GM18858 (cell line): ENCODE measurements around the gene CCDC142.

ENCODE experiments used
- ATAC-seq: cut with Tn5 transposase; IDR thresholded peaks from one replicate; pipeline ENCODE4 v1.9.1; 2021; ENCODE audit not compliant: unreplicated experiment

The CCDC142 gene, protein sequence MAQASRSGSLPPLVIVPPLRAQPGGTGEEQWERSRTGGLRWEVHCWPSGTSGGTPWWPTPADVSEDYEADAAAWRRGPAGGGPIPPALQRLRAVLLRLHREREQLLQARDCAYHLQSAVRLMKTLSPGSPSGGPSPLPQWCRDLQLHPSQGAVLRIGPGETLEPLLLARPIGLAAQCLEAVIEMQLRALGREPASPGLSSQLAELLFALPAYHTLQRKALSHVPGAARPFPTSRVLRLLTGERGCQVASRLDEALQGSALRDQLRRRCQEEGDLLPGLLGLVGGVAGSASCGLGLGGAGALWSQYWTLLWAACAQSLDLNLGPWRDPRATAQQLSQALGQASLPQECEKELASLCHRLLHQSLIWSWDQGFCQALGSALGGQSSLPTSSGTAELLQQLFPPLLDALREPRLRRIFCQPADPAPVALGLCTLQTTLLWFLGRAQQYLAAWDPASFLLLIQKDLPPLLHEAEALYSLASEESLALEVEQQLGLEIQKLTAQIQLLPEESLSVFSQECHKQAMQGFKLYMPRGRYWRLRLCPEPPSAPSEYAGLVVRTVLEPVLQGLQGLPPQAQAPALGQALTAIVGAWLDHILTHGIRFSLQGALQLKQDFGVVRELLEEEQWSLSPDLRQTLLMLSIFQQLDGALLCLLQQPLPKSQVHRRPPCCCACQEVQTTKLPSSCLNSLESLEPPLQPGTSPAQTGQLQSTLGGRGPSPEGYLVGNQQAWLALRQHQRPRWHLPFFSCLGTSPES

DNA sequence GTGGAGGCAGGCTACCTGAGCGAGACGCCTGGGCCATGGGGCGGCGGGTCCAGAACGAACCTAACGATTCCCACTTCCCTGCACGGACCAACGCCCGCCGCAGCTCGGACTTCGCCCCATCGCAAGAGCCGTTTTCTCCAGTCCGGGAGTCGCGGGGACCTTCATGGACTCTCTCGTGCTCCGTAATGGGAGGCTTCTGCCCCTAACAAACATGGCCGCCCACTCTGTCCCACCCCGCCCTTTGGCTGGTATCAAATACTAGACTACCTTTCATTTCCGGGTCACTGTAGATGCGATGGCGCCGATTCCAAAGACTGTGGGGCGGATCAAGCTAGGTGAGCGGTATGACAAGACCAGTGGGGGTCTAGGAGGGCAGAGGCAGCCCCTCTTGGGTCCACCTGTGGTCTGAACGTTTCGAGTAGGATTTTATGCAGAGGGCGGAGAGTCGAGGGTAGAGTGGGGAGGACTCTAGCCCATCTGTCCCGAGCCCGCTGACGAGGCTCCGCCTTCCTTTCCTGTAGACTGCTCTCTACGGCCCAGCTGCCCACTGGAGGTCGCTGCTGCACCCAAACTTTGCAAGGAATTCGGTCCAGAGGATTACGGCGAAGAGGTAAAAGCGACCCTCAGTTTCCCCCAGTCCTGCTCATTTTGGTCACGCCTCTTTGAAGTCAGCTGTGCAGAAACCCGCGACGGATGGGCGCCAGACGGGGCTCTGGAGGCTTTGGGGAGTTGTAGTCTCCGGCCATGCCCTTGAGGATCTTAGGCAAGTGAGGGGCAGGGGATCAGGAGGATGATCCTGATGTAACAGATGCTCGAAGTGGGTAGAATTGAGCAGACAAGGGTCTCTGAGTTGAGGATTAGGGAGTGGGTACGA lies at the start of gene CCDC142, which contains the start of gene TTC31:
CCDC142 (minus strand) TSS at position 198 of the 874 bp plus-strand sequence; CDS start at position 37, 161 bp downstream.
TTC31 (plus strand) TSS at position 281 of the 874 bp plus-strand sequence; CDS start at position 296, 15 bp downstream.
- ATAC-seq, result peak; percentile 78

DNA sequence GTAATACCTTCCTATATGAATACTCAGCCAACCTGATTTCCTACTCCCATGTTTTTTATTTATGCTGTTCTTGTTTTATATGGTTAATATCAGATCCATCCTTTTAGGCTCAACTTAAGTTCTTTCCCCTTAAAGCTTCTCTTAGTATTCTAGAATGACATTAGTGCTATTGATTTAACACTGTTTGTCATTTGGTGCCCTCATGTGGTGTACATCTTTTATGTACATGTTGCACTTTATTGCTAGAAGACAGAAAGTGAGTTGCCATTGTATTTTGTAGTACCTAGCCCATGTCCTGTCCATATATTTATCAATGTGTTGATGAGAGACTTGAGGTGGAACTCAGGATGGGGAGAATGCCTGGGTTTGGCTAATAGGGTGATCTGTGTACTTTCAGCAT lies 49.4 kb upstream of the CCDC142 start:
- no peak for ATAC-seq

DNA sequence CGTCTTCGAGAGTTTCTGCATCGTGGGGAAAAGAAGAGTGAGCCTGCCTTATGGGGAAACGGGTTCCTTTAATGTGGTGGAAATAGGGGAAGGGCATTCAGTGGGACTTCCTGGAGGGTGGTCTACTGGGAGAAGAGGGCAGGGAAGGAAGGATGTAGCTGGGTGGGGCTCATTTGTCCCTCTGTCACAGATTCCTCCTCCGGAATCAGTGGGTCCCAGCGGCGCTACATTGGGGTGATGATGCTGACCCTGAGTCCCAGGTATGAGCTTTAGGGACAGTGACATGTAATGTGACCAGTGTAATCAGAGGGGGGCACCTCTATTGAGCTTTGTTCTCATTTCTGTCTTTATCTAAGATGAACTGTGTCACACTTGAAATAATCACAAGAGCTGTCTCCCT lies 48.9 kb upstream of the CCDC142 start:
- no peak for ATAC-seq

DNA sequence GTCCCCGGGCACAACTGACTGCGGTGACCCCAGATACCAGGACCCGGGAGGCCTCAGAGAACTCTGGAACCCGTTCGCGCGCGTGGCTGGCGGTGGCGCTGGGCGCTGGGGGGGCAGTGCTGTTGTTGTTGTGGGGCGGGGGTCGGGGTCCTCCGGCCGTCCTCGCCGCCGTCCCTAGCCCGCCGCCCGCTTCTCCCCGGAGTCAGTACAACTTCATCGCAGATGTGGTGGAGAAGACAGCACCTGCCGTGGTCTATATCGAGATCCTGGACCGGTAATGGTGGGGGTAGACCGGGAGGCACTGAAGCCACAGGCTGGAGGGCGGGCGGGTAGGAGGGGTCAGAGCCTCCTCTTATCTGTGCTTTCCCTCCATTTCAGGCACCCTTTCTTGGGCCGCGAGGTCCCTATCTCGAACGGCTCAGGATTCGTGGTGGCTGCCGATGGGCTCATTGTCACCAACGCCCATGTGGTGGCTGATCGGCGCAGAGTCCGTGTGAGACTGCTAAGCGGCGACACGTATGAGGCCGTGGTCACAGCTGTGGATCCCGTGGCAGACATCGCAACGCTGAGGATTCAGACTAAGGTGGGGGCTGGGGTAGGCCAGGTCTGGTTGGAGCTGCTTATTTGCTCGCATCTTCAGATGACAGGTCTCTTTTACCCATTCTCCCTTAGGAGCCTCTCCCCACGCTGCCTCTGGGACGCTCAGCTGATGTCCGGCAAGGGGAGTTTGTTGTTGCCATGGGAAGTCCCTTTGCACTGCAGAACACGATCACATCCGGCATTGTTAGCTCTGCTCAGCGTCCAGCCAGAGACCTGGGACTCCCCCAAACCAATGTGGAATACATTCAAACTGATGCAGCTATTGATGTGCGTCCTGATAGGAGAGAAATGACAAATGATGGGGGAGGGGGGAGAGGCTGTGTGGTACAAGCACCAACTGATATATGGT lies 47.7 kb upstream of the CCDC142 start:
- no peak for ATAC-seq

DNA sequence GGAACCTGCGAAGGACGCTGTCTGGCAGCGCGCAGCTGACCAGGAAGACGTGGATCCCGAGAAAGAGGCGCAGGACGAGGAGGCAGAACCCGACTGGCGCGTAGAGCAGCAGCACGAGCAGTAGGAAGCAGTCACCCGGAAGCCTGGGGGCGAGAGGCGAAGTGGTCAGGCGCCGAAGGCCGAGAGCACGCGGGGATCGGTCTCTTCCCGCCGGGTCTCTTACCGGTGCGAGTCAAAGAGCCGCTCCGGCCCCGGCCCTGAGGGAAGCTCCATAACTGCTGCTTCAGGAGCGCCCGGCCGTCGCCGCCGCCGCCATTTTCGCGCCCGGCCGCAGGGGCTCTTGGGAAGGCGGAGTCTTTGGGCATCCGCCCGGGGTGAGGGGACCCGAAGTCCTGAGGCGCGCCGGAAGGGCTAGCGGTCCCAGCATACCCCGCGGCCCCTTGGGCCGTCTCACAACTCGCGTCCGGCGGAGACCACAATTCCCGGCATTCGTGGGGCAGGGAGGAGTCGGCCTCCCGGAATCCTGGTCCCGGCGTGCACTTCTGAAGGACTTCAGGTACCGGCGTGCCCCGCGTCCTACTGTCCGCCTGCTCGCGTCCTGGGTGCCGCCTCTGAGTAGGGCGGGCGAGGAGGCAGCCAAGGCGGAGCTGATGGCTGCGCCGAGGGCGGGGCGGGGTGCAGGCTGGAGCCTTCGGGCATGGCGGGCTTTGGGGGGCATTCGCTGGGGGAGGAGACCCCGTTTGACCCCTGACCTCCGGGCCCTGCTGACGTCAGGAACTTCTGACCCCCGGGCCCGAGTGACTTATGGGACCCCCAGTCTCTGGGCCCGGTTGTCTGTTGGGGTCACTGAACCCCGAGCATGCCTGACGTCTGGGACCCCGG lies 46.8 kb upstream of the CCDC142 start, which contains the start of the genes AUP1 and HTRA2:
AUP1 (minus strand) TSS at position 350 of the 882 bp plus-strand sequence; CDS start at position 273, 77 bp downstream.
HTRA2 (plus strand) TSS at position 577 of the 882 bp plus-strand sequence; CDS start at position 651, 74 bp downstream.
- ATAC-seq, result peak; percentile 76

DNA sequence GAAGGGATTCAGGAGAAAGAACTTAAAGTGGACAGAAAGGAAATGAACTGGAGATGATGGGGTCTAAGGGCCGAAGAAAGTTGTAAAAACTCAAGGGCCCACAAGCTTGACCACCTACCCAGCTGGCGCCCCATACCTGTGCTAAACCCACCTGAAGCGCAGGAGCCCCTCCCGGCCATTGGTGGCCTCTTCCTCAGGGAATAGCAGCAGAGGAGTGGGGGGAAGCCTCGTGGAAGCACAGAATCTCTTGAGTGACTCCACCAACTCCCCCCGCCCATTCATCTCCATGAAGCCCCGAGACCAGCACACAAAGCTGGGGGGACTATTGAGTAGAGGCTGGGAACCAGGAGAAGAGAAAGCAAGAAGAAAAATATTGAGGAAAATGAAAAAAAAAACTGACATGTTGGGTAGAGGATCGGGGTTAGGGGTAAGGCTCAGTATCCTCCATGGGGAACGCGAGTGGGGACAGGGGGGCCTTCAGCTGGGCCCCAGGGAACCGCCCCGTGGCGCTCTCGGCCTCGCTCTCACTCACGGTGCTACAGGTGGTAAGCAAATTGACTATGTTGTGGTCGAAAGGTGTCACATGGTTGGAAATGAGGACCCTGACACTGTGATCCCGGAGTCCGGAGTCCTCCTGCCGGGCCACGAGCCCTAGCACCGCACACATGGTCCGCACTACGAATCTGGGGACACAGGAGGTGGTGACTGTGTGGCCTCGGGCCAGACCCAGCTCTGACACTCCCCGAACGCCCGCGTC lies 46.0 kb upstream of the CCDC142 start:
- no peak for ATAC-seq

DNA sequence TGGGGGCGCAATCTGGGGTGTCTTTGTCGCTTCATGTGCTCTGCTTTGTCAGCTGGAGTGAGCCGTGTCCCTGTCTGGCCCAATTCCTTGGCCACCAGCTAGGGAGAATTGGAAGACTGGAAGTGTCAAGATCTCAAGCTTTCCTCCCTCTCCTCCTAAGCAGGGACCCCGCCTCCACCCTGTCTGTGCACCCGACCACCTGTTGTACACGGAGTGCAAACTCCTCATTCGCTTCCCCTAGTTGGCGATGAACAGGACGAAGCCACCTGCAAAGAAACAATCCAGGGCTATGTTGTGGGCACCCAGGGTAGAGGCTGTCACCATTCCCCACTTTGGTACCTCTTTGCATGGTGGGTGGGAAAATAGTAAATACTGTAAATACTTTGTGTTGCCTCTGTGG lies 44.9 kb upstream of the CCDC142 start:
- ATAC-seq, result no peak

DNA sequence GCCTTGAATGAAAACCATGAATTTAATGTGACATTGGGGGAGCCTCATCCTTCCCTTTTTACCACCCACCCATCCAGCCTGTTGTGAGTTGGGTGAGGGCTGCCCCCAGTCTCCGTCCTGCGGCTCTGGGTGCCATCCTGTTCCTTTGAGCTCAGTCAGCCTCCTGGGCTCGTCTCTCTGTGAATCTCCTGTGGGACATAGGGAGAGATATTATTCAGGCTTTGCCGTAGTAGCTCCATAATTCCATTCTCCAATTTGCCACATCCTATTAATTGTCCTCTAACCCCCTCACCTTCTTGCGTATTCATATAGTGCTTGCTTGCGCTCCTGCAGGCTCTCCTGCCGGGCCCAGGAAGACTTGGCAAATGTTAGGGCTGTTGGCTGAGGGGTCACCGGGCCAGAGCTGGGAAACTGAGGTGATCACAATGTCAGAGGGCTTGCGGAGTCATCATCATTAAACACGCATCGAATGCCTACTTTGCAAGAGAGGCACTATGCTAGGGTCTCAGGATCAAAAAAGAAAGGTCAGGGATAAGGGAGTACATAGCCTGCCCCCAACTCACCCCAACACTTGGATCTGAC lies 43.9 kb upstream of the CCDC142 start:
- no peak for ATAC-seq

DNA sequence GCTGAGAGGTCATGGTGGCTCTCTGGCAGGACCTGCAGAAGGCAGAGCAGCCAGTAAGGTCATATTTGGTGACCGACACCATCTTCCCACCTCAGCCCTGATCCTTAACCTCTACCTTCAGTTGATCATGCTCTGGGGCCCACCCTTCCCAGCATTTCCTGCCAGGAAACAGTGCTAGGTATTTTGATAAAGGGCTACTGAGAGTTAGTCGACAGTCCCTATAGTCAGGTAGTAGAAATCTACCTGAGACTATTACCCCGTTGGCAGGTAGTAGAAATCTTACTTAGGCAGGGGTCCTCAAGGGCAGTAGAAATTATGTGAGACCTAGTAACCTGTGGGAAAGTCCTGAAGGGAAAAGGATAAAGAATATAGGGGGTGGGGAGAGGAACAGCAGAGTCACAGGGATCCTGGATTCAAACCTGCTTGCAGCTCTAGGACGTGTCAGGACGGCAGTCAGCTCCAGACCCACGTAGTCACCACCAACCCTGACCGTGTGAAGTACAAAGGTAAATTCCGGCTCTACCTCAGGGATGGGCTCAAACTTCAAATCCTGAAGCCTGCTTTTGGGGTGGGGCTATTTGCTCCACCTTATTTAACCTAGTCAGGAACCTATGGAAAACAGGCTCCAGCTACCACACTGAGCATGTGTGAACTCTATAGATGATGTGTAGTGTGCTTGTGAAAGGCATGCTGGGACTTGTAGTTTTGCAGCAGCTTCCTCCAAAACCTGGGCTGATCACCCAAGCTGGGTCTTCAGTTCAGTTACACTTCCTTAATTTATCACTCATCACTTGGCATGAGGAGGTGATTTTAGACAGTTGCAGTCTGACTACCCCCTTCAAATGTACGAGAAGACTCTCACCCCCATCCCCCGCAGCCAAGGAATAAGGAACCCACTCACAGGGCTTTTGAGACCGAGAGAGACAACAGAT lies 43.2 kb upstream of the CCDC142 start, which contains the start of gene DQX1:
DQX1 (minus strand) TSS at position 515 of the 932 bp plus-strand sequence; CDS start at position 13, 502 bp downstream.
- peak; percentile 25 for ATAC-seq

DNA sequence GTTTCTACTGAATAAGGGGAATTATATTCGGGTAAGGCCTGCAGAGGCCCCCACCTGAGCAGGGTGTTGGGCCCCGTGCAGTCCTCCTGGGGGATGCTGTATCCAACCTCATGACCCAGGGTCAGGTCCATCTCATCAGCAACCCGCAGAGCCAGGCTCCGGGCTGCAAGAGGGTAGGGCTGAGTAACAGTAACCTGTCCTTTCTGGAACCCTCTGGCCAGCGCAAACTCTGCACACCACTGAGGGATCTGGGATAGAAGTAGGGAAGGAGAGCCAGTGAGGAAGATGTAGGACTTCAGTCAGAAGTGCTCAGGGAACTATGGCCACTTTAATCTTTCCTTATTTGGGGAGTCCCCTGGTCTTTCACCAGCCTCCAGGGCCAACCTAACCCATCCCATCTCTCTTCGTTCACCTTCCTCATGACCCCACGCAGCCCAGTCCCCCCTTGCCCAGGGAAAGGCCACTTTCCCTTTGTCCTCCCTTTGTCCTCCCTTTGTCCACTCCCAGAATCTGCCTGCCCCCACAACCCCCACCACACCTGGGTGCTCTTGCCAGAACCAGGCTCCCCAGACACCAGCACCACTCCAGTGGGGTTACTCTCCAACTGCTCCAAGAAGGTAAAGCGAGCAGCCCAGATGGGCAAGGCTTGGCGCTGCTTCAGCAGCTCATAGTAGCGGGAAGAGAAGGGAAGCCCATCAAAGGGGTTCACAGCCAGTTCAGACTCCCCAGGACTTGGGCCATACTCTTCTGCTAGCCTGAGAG lies 42.3 kb upstream of the CCDC142 start:
- no peak for ATAC-seq

DNA sequence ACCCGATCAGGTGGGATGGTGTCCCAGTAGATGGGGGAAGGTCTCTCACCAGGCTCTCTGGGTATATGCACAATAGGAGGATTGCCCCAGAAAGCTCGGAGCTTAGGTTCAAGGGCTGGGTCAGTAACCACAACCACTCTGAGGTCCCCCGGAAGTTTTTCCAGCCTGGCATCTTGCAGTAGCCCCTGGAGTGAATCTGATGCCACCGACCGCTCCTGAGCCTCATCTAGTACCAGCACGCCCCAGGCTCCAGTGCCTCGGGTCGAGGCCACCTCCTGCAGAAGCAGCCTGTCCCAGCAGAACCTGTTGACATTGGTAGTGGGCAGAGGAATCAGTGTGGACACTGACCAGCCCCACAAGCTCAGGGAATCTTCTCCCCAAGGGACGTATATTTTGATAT lies 41.2 kb upstream of the CCDC142 start:
- ATAC-seq, result no peak

DNA sequence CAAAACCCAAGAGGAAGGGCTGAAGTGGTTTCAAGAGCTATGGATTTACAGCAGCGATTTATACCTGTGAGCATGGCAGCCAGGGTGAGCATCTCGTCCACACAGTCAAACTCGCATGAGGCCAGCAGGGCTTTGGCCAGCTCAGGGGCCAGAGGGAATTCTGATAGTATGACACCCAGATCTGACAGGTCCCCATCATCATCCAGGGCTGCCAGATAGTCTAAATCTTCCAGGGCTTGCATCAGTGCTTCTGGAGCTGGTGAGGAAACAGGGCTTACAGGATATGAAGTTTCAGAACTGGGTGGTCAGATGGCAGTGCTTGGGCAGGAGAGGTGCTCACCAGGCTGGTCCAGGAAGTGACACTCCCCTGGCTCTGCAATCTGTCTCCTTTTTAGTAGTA lies 39.7 kb upstream of the CCDC142 start:
- ATAC-seq, result no peak

DNA sequence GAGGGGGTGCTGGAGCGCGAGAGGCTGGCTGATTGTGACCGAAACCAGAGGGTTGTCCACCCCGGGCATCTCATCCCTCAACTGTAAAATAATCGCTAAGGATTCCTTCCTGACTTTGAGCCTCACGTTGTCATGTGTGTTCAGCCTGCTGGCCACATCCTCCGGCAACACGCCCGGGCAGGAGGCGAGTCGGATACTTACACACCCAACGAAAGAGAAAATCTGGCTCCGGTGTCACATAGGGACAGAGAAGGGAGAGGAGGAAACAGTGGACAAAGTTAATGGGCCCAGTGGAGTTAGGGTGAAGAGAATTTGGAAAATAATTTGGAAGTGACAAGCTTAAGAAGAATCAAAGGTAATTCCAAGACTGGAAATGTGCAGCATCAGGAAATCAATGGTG lies 33.9 kb upstream of the CCDC142 start:
- no peak for ATAC-seq

DNA sequence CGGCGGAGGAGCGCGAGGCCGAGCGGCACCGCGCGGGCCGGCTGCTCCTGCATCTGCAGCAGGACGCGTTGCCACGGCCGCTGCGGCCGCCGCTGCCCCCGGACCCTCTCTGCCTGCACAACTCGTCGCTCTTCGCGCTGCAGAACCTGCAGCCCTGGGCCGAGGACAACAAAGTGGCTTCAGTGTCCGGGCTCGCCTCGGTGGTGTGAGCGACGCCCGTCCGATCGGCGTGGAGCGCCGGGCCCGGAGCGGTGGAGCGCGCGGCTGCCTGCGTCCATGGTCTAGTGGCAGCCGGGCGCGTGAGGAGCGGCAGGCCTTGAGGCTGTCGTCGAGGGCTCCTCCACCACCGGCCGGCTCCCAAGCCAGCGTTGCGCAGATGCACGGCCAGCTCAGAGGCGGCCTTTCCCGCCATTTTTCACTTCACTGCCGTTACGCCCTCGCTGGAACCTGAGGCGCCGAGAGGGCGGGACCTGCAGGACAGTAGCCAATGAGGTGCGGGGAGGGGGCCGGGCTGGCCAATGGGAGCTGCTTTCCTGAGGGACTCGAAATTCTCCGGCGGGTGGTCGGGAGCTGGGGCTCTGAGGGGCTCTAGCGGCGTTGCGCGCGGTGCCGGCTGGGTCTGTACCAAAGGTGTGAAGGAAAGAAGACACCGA lies 33.3 kb upstream of the CCDC142 start:
- ATAC-seq, result no peak

DNA sequence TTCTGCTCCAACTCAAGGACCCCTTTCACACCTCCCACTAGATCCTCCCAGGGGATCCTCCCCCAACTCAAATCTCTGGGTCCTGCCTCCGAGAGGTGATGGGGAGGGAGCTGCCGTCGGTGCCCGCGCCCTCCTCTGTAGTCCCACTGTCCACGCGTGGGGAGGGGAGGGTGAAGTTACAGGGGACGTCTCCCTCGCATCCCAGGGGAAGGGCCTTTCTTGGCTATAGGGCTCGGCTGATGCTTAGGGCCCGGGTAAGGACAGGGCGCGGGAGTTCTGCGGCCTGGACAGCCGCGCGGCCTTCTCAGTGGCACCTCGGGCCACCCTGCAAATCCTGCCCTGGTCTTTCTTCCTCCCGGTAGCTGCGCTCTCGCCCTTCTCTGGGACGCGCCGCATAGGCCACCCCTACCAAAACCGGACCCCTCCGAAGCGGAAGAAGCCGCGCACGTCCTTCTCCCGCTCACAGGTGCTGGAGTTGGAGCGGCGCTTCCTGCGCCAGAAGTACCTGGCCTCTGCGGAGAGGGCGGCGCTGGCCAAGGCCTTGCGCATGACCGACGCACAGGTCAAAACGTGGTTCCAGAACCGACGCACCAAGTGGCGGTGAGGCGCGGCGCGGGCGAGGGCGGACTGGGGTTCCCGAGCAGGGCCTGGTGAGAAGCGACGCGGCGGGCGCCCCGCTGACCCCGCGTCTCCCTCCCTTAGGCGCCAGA lies 32.6 kb upstream of the CCDC142 start:
- ATAC-seq, result no peak
